Heart right ventricle (tissue), 16 donors: Measurements from ENCODE around the gene C3. TPM values are rescaled to one million over a fixed set of nuclear protein-coding genes. Genes with fewer than 3 reads are reported as not detected.

Source experiments
- ATAC-seq, 8 donors: fragments of 200-7000 bp; cut with Tn5 transposase; one replicate each; pipeline ENCODE4 v1.9.1; 2020; ENCODE audit warnings: mild to moderate bottlenecking in 8 of 8, moderate library complexity in 8 of 8, moderate number of reproducible peaks in 1 of 8
- DNase-seq, 2 donors: peaks; one replicate each; pipeline ENCODE4 v3.0.0-alpha.2; 2020
- H3K27ac ChIP-seq, 10 donors: fragments of 200-600 bp; sonication (generic) in 2 of 10; one replicate each; pipeline versions ENCODE4 v1.5.0 to v1.8.0; 2020 to 2022; ENCODE audit warnings: mild to moderate bottlenecking in 3 of 10
- H3K27me3 ChIP-seq, 7 donors: fragments of 200-600 bp; one replicate each; pipeline ENCODE4 v1.8.0; 2021 to 2022; ENCODE audit warnings: mild to moderate bottlenecking in 2 of 7
- H3K36me3 ChIP-seq, 9 donors: fragments of 200-600 bp; sonication (generic) in 1 of 9; one replicate each; pipeline versions ENCODE4 v1.5.0 to v1.8.0; 2020 to 2022; ENCODE audit warnings: mild to moderate bottlenecking in 2 of 9
- H3K4me1 ChIP-seq, 9 donors: fragments of 200-600 bp; sonication (generic) in 1 of 9; one replicate each; pipeline versions ENCODE4 v1.5.0 to v1.8.0; 2020 to 2022; ENCODE audit warnings: mild to moderate bottlenecking in 4 of 9
- H3K4me3 ChIP-seq, 10 donors: fragments of 200-600 bp; sonication (generic) in 2 of 10; one replicate each; pipeline versions ENCODE4 v1.5.0 to v1.8.0; 2020 to 2022; ENCODE audit warnings: mild to moderate bottlenecking in 7 of 10, moderate library complexity in 2 of 10
- H3K9me3 ChIP-seq, 11 donors: fragments of 200-600 bp in 10 of 11; sonication (generic) in 2 of 11; one replicate each; pipeline versions ENCODE4 v1.5.0 to v1.8.0; 2013 to 2022; ENCODE audit warnings: mild to moderate bottlenecking in 2 of 11, control low read depth in 1 of 11, moderate library complexity in 1 of 11
- WGBS, 2 donors: extraction: QIAGEN DNeasy Blood & Tissue Kit; methylation state at CpG; one replicate each; pipeline ENCODE4 v1.1.7; 2013; ENCODE audit warnings: inconsistent platforms in 1 of 2; 5-methylcytosine and 5-hydroxymethylcytosine counted together
- intact Hi-C, 10 donors: fragments of 100-400 bp; cut with DNase I; formaldehyde crosslinking; loops; one replicate each; pipeline versions ENCODE4 v1.11.1 to v1.14.2; 2022
- polyA plus RNA-seq, 2 donors: library from polyadenylated mRNA; stranded (reverse); fragments of 200-250 nt; gene quantifications; one replicate each; pipeline ENCODE4 v1.2.3, GENCODE V29; 2013
- total RNA-seq, 10 donors: library from RNA; stranded (reverse); fragmentation: NEBNext Ultra II Directional in 3 of 10; extraction: Animal tissue kit (Norgen Biotek cat#: 25700) in 3 of 10; gene quantifications; one replicate each; pipeline versions ENCODE4 v1.2.1 to v1.2.4, GENCODE V29; 2021 to 2023
- TF ChIP-seq, protein P1 (sequence below), 9 donors: fragments of 200-600 bp; sonication (generic) in 2 of 9; IDR thresholded peaks; one replicate each; pipeline versions ENCODE4 v1.5.0 to v1.8.0; 2021 to 2022; ENCODE audit warnings: antibody characterized with exemption in 9 of 9, mild to moderate bottlenecking in 5 of 9, moderate library complexity in 1 of 9
- donor health status: Arrhythmogenic right ventricular cardiomyopathy.
- donor health status: ischemic (EF 13 %, LVEDD 7.1; RV severe dilation, severe dysfunction).
- donor health status: healthy with polysubstance abuse.
- donor health status: DM: no; HTN: yes; CAD: no.
- donor health status: DM: no; HTN: no; CAD: no.
- donor health status: ischemic (EF 25% LVEDD 6.9; RV normal size, moderate dysfunction).
- donor health status: ischemic (EF 25% LVEDD 5.7; RV mildly dilated, moderate dysfunction).
- donor health status: healthy.
- donor health status: DM: yes; HTN: yes; CAD: no.
- donor health status: Ischemic cardiomyopathy.
- donor health status: ischemic (EF 35%, LVEDD 5.7; RV mildly dilated, moderate dysfunction).
- donor health status: nonischemic (EF 11% LVEDD 7.7; RV severe dilation, severe dysfunction).
- donor health status: DM: yes; HTN: yes; CAD: no.
- donor health status: PGD.
- donor health status: ischemic (EF 29% LVEDD 5.4; RV normal size, mild dysfunction).
- donor health status: nonischemic (EF 23%, LVEDD 6.1; RV moderate dilation, normal function).

The C3 gene
- total and polyA plus RNA-seq, 12 donors: 23.0 to 475 (median 170) TPM

- H3K4me3 ChIP-seq: peak within 1 kb of the TSS in 9 of 10 donors; percentile 21 to 55 (median 40)
- intact Hi-C loops: loop anchor here in 2 of 10 donors (10.0 kb wide), 1 partner anchor 133 kb away; no protein-coding TSS in a partner anchor
- ATAC-seq: peak; percentile 40 to 76 (median 70)
- no peaks in the 10 kb centered on the region for H3K9me3 ChIP-seq
- TF ChIP-seq, protein P1, sequence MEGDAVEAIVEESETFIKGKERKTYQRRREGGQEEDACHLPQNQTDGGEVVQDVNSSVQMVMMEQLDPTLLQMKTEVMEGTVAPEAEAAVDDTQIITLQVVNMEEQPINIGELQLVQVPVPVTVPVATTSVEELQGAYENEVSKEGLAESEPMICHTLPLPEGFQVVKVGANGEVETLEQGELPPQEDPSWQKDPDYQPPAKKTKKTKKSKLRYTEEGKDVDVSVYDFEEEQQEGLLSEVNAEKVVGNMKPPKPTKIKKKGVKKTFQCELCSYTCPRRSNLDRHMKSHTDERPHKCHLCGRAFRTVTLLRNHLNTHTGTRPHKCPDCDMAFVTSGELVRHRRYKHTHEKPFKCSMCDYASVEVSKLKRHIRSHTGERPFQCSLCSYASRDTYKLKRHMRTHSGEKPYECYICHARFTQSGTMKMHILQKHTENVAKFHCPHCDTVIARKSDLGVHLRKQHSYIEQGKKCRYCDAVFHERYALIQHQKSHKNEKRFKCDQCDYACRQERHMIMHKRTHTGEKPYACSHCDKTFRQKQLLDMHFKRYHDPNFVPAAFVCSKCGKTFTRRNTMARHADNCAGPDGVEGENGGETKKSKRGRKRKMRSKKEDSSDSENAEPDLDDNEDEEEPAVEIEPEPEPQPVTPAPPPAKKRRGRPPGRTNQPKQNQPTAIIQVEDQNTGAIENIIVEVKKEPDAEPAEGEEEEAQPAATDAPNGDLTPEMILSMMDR (IDR thresholded peaks at IDR 0.05): no peak
- WGBS, 2 donors: 2 to 4% methylated on average over 47 of the region's 47 CpGs
- peaks cover 7 to 69% (median 34%) of the 10 kb centered on the region in 7 donors for H3K27me3 ChIP-seq
- DNase-seq: peak; percentile 41 to 59
- H3K36me3 ChIP-seq: no peaks in the 10 kb centered on the region
- H3K27ac ChIP-seq: peak within 1 kb of the TSS in 6 of 10 donors; percentile 45 to 74 (median 58)
- H3K4me1 ChIP-seq: peaks cover 3 to 38% (median 21%) of the 10 kb centered on the region in 9 donors
Measured at GRCh38 chr19:6767357-6768235, 47.1 kb upstream of the C3 start, which contains the start of gene SH2D3A. Gene SH2D3A, minus strand, starts transcription at chr19:6767435. Its CDS starts 3,687 bp downstream, at chr19:6763748.

DNA sequence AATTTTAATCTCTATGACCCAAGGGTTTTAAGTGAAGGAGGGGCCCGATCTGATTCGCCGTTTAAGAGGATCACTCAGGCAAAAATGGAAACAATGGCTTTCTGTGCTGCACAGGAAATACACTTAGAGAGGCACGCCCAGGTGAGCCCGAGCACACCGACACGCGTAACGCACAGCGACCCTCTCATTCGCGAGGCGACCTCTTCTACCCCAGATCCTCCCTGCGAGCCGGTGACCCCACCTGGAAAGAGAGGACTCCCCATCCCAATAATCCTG, 46.6 kb upstream of the C3 start:
- Histone ChIP-seq H3K4me1 (peaks cover 3 to 38% (median 21%) of the 10 kb centered on the region in 9 donors), H3K4me3 (peak overlapping the region in 9 of 10 donors; percentile 21 to 55 (median 40)), H3K27me3 (peaks cover 7 to 65% (median 34%) of the 10 kb centered on the region in 7 donors), H3K36me3 (no peaks in the 10 kb centered on the region), H3K27ac (peak overlapping the region in 6 of 10 donors; percentile 45 to 74 (median 58)), H3K9me3 (no peaks in the 10 kb centered on the region)
- DNase-seq (no peak), ATAC-seq (peak in 7 of 8 donors; percentile 10 to 63 (median 48))
- intact Hi-C loops: loop anchor here in 2 of 10 donors (10.0 kb wide), 1 partner anchor 132 kb away; no protein-coding TSS in a partner anchor
- WGBS, 2 donors: 0 to 2% methylated on average over 15 of the region's 15 CpGs
- TF ChIP-seq, protein P1 (IDR thresholded peaks at IDR 0.05): no peak

DNA sequence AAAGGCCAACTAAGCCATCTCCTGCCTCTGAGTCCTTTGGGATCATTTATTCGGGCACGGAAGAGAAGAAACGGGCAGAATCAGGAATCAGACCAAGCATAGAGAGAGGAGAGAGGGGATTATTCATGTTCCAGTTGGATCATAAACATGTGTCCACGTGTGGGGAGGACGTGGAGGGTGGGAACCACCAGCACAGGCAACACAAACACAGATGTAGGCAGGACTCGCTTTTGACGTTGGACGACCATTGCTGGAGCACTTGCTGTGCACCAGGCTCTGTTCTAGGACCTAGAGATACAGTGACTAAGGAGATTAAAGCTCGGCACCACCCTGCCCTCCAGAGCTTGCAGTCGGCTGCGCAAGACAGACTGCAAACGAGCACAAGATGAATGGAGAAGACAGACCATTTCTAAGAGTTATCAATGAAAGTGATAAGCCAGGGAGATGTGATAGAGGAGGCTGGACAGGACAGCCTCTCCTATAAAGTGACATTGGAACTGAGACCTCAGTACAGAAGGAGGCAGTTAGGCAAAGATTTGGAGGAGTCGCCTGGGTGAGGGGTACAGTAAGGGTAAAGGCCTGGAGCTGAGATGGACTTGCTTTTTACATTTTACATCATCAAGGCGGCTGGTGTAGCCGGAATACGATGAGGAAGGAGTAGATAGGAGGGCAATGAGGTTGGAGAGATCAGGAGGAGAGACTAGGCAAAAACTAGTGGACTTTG, 46.1 kb upstream of the C3 start:
- TF ChIP-seq, protein P1 (IDR thresholded peaks at IDR 0.05): no peak
- ATAC-seq (no peak), DNase-seq (no peak)
- peaks cover 7 to 64% (median 34%) of the 10 kb centered on the region in 7 donors for H3K27me3 ChIP-seq
- H3K4me3 ChIP-seq: peak overlapping the region in 5 of 10 donors; percentile 25 to 55 (median 45)
- H3K36me3 ChIP-seq: no peaks in the 10 kb centered on the region
- no peaks in the 10 kb centered on the region for H3K9me3 ChIP-seq
- peak overlapping the region in 3 of 10 donors; percentile 53 to 74 (median 70) for H3K27ac ChIP-seq
- intact Hi-C loops: loop anchor here in 2 of 10 donors (10.0 kb wide), 1 partner anchor 132 kb away; no protein-coding TSS in a partner anchor
- peaks cover 3 to 37% (median 21%) of the 10 kb centered on the region in 9 donors for H3K4me1 ChIP-seq
- WGBS, 2 donors: 25 to 32% methylated on average over 16 of the region's 16 CpGs
